ENCODE results near the gene ZDHHC7. TPM values are rescaled to one million over a fixed set of nuclear protein-coding genes. Genes with fewer than 3 reads are reported as not detected.

ZDHHC7 gene
- total RNA-seq, 1 donor from 2014 or later, result 43.6 TPM

DNA sequence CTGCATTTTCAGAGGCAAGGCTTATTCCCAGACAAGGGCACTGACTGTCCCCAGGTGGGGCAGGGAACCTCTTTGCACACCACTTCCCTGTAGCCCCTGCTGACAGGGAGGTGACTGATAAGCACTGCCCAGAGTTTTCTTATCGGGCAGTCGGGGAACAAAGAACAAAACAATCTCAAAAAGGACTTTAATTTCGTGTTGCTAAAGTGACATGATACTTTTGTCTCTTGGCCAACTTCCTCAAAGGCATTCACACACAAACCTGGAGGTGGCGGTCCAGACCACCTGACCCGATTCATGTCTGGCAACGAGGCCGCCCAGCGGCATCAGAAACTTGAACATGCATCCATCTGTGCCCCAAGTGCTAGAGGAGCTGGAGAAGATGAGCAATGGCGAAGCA is 28.9 kb downstream of the ZDHHC7 start:
- Mint-ChIP-seq H3K27ac (ENCODE audit: unreplicated experiment) (no peak overlapping the region), H3K4me3 (ENCODE audit: unreplicated experiment) (no peak overlapping the region), H3K36me3 (ENCODE audit: unreplicated experiment) (peaks cover 6% of the 10 kb centered on the region), H3K27me3 (ENCODE audit: unreplicated experiment) (no peaks in the 10 kb centered on the region), H3K4me1 (ENCODE audit: low read depth, unreplicated experiment) (peaks cover 14% of the 10 kb centered on the region), H3K9me3 (ENCODE audit: unreplicated experiment) (peaks cover 5% of the 10 kb centered on the region)
- DNase-seq, result no peak
- TF ChIP-seq, protein P1, sequence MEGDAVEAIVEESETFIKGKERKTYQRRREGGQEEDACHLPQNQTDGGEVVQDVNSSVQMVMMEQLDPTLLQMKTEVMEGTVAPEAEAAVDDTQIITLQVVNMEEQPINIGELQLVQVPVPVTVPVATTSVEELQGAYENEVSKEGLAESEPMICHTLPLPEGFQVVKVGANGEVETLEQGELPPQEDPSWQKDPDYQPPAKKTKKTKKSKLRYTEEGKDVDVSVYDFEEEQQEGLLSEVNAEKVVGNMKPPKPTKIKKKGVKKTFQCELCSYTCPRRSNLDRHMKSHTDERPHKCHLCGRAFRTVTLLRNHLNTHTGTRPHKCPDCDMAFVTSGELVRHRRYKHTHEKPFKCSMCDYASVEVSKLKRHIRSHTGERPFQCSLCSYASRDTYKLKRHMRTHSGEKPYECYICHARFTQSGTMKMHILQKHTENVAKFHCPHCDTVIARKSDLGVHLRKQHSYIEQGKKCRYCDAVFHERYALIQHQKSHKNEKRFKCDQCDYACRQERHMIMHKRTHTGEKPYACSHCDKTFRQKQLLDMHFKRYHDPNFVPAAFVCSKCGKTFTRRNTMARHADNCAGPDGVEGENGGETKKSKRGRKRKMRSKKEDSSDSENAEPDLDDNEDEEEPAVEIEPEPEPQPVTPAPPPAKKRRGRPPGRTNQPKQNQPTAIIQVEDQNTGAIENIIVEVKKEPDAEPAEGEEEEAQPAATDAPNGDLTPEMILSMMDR (IDR thresholded peaks at IDR 0.05; ENCODE audit: partially characterized antibody, unreplicated experiment), result no peak

DNA sequence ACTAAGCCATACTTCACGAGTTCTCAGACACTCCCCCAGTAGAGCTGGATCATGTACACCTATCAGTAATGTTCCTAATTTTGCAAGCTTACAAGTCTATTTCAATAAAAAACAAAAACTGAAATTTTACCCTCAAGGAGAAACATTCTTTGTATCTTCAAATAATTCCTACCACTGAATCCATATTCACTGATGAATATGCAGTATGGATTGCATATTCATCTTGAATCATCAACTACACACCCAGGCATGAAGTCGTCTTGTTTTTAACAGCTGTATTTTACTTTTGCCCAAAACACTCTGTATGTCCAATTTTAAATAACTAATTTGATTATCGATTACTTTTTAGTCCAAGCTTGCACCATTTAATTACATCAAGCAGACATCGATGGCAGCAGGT is 31.8 kb downstream of the ZDHHC7 start:
- H3K4me1 Mint-ChIP-seq (ENCODE audit: low read depth, unreplicated experiment), result peaks cover 15% of the 10 kb centered on the region
- TF ChIP-seq, protein P1 (IDR thresholded peaks at IDR 0.05; ENCODE audit: partially characterized antibody, unreplicated experiment), result no peak
- no peaks in the 10 kb centered on the region for H3K36me3 Mint-ChIP-seq (ENCODE audit: unreplicated experiment)
- peaks cover 2% of the 10 kb centered on the region for H3K9me3 Mint-ChIP-seq (ENCODE audit: unreplicated experiment)
- H3K4me3 Mint-ChIP-seq (ENCODE audit: unreplicated experiment), result no peak overlapping the region
- no peak overlapping the region for H3K27ac Mint-ChIP-seq (ENCODE audit: unreplicated experiment)
- H3K27me3 Mint-ChIP-seq (ENCODE audit: unreplicated experiment), result no peaks in the 10 kb centered on the region
- DNase-seq, result no peak

DNA sequence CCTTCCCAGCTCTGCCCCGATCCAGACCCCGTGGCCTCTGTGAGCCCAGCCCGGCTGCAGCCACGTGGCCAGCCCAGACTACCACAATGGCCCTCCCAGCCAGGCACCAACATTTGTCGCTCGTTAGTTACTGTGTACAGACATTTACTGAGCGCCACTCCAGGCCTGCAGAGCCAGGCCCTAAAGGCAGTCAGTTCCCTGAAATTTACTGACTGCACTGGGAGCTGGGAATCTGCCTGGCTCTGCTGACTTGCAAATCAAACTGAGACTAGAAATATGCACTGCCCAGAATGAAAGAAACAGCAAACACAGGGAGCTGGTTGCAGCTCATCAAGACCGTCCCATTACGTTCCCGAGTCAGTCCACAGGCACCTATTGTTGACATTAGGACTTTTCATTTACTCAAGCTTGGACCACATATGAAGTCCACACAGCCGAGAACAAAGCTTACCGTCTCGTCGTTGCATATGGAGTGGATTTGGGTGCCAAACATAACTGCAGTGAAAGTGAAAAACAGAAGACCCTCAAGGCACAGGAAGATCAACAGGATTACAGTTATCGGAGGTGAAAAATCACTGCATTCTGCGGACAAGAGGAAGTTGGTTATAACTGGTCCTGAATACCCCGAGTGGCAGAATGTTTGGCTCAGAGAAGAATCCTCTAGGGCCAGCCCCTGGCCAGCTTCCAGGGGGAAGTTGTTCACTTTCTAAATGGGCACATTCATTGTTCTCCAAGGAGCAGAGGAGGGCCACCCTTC is 34.5 kb downstream of the ZDHHC7 start:
- no peak for DNase-seq
- TF ChIP-seq, protein P1 (IDR thresholded peaks at IDR 0.05; ENCODE audit: partially characterized antibody, unreplicated experiment), result no peak
- H3K9me3 Mint-ChIP-seq (ENCODE audit: unreplicated experiment), result peaks cover 2% of the 10 kb centered on the region
- H3K27me3 Mint-ChIP-seq (ENCODE audit: unreplicated experiment), result peaks cover 4% of the 10 kb centered on the region
- no peak overlapping the region for H3K27ac Mint-ChIP-seq (ENCODE audit: unreplicated experiment)
- no peaks in the 10 kb centered on the region for H3K36me3 Mint-ChIP-seq (ENCODE audit: unreplicated experiment)
- H3K4me3 Mint-ChIP-seq (ENCODE audit: unreplicated experiment), result no peak overlapping the region
- peaks cover 17% of the 10 kb centered on the region for H3K4me1 Mint-ChIP-seq (ENCODE audit: low read depth, unreplicated experiment)

DNA sequence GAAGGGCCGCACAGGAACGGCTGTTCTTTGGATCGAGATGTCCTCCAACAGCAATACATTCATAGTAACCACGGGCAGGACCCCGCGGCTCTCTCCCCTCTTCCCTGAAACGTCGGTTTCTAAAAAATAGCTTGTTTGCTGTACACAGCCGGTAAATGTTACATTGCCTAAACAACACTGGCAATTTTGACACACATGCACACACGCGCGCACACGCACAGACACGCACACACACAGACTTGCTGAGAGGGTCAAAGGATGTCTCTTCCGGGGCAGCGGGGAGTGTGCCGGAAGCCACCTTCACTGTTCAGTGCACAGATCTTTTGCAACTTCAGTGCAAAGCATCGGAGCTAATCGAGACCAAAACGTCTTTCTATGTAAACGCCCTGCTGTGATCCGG is 35.8 kb downstream of the ZDHHC7 start:
- Mint-ChIP-seq H3K27ac (ENCODE audit: unreplicated experiment) (no peak overlapping the region), H3K4me3 (ENCODE audit: unreplicated experiment) (no peak overlapping the region), H3K36me3 (ENCODE audit: unreplicated experiment) (no peaks in the 10 kb centered on the region), H3K9me3 (ENCODE audit: unreplicated experiment) (peaks cover 2% of the 10 kb centered on the region), H3K27me3 (ENCODE audit: unreplicated experiment) (peaks cover 7% of the 10 kb centered on the region), H3K4me1 (ENCODE audit: low read depth, unreplicated experiment) (peaks cover 16% of the 10 kb centered on the region)
- TF ChIP-seq, protein P1 (IDR thresholded peaks at IDR 0.05; ENCODE audit: partially characterized antibody, unreplicated experiment), result no peak
- no peak for DNase-seq

DNA sequence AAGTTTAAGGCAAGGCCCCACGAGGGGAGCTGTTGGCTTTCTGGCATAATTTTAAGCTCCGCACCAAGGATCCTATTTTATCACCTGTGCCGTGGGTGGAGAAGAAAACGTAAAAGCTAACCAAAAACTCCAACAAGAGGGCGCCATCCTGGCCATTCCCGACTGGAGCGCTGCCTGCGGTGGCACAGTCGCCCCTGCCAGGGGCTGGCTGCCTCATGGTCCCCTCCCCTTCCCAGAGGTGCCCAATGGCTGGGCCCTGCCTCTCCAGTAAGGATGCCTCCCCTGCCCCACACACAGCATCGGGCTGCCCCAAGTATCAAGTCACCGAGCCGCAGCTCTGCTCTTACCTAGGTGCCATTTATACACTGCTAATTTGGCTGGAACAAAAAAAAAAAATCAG is 36.3 kb downstream of the ZDHHC7 start:
- H3K4me3 Mint-ChIP-seq (ENCODE audit: unreplicated experiment), result no peak overlapping the region
- H3K27ac Mint-ChIP-seq (ENCODE audit: unreplicated experiment), result no peak overlapping the region
- H3K27me3 Mint-ChIP-seq (ENCODE audit: unreplicated experiment), result peaks cover 7% of the 10 kb centered on the region
- no peak for DNase-seq
- peaks cover 16% of the 10 kb centered on the region for H3K4me1 Mint-ChIP-seq (ENCODE audit: low read depth, unreplicated experiment)
- TF ChIP-seq, protein P1 (IDR thresholded peaks at IDR 0.05; ENCODE audit: partially characterized antibody, unreplicated experiment), result no peak
- H3K36me3 Mint-ChIP-seq (ENCODE audit: unreplicated experiment), result no peaks in the 10 kb centered on the region
- H3K9me3 Mint-ChIP-seq (ENCODE audit: unreplicated experiment), result peaks cover under 1% of the 10 kb centered on the region

Measured in glutamatergic neuron (in vitro differentiated cells).